Glomerular visceral epithelial cell (primary cell): Measurements from ENCODE around the gene SULF2.
A peak's percentile ranks its signal among the peaks of the same experiment; 100 is the strongest.

Experiments
- DNase-seq: peaks from one replicate; pipeline ENCODE4 v3.0.0-alpha.2; 2016; ENCODE audit errors: extremely low spot score

Gene SULF2

DNA sequence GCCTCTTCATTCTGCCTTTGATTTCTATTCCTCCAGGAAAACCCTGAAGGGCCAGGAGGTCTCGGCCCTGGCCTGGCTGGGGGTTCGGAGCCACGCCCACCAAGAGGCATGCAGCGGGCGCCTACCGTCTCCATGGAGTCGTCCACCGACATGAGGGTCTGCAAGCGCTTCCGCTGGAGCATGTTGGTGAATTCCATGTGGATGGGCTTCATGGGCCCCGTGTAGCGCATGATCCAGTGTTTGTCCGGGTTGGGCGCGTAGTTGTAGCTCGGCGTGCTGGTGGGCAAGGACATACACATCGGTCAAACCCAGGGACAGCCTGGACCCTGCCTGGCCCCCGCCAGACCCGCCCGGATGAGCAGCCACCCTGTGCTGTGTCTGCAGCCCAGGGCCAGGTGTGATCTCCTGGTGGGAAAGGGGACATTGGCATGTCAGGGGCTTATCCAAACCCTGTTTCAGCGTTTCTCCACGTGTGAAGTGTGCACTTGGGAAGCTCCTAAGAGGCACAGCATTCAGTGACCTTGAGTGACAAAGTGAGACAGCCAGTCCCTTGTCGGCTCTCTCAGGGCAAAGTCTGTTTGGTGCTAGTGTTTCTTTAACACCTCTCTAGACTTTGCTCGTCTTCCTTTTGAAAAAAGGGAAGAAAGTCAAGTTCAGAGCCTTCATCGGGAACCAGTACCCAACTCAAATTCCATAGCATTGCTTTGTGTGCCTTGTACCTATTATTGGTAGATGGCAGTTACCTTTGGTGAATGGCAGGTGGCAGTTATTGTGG, 100.8 kb downstream of the SULF2 start:
- DNase-seq, result no peak

DNA sequence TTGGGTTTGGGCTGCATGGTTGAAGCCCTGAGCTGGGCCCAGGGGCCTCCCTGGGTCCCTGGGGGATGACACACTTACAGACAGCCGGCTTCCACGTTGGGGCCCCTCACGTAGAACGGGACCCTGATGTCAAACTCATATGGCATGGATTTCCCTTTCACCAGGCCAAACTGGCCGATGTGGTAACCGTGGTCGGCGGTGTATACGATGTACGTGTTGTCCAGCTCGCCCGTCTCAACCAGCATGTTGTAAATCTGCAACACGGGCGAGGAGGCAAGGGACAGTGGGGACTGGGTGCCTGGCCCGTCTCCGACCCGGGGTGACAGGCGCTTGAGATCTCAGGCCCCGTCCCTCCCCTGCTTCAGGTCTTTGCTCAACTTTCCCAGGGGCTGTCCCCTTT, 102.4 kb downstream of the SULF2 start:
- DNase-seq, result no peak

DNA sequence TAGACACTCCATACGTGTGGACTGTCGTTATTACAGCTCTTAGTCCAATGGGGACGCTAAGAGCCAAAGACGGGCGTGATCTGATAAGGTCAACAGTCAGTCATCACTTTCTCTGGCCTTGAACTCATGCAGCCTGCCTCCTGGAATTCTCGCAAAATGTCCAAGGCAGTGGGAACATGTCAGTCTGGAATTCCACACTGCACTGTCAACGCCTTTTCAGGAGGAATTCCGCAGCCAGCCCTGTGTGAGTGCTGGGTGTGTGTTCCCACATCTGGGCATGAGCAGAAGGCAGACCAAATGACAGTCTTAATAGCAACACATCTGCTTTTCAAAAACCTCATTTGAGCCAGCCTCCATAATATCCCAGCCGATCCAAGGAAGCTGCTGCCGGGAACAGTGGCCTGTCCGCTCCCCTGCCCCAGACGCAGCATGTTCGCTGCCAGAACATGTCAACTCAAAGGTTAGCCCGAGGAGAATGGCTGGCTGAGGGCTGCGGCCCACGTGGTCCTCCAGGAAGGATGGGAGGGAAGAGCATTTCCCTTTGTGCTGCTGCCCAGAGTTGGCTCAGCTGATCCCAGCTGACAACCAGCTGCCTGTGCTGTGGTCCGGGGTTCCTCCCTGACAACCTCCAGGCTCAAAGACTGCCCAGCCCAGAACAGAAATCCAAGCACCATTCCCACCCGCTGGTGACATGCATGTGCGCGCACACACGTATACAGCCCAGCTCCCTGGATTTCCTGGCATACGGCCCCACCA, 103.1 kb downstream of the SULF2 start:
- DNase-seq, result no peak

DNA sequence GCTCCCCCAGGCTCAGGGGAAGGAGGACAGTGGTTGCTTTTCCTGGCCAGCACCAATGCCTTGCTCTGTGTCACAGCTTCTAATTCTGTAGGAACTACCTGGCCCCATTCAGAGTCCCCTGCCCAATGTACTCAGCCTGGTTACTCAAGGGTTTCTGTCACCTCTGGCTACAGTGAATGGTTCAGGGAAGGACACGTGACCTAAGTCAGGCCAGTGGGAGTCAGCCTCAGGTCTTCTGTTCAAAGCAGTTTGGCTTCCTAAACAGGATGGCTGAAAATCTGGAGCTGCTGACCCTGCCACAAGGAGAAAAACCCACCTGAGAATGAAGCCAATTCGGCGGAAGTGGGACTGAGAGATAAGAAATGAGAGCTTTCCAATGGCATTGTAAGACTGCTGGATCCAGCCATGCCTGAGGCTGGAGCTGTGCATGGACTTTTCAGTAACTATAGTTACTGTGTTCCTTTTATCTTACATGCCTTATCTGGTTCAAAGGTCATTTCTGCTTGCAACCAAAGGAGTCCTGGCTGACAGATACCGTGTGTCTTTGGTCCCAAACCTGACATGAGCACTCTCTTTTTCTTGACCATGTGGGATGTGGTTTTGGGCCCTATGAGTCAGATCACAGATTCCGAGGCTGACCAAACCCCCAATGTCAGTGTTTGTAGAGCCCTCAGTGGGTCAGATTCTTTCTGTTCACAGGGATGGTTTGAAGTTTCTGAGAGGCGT, 104.3 kb downstream of the SULF2 start:
- peak; percentile 36 for DNase-seq

DNA sequence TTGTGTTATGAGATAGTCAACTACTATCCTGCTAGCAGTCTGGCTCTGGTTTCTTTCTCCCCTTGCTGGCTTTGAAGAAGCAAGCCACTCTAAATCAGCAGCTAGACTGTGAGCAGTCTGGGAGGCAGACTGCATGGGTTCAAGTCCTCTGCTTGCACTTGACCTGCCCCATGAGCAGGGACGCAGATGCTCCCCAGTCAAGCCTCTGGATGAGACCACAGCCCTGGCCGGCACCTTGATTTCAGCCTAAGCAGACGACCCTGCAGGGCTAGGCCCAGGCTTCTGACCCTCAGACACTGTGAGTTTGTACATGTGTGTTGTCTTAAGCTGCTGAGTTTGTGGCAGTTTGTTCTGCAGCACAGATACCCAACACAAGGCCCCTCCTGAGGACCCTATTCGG, 105.8 kb downstream of the SULF2 start:
- DNase-seq, result no peak

DNA sequence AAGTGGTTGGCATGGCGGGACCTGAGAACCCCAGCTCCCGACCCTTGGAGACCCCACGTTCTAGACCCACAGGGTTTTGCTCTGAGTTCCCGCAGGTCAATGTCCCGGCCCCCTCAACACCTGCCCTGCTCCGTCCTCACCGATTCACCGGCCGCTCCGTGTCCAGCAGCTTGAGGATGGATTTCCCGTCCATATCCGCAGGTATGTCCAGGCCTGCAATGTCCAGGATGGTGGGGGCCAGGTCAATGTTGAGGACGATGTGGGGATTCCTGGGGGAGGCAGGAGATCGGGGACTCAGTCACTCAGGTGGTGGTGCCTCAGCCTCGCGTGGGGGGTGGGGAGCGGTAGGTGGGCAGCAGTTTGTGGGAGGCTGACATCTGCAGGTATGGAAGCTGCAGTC, 106.7 kb downstream of the SULF2 start:
- DNase-seq, result no peak

DNA sequence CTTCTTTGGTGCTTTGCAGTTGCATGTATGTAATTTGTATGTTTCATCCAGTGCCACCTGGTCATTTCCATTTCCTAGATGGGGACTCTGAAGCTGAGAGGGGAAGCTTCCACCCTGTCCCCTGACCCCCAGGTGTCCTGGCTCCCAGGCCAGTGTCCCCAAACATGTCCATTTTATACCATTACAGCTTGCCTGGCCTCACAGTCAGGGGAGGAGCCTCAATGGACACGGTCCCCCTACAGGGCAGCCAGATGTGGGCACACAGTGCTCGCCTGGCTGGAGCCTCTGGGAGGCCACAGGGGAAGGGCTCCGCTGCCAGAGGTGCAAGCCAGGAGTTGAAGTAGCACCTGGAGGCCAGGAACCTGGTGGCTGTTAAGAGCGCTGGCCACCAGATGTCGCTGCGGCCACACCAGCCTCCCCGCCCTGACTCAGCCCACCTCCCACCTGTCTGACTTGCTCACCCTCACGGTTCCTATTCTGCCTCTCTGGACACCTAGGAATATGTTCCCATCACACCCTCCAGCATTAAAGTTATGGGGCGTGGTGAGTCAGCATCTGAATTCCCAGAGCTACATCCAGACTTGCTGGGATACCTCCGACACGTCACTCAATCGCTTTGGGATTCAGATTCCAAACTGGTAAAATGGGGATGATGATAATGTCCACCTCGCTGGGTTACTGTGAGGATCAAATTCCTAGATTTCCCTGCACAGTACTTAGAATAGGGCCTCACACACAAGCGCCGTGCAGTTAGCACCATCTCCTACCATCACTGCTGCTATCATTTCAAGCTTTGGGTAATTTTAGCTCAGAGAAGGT, 107.4 kb downstream of the SULF2 start:
- peak; percentile 63 for DNase-seq

DNA sequence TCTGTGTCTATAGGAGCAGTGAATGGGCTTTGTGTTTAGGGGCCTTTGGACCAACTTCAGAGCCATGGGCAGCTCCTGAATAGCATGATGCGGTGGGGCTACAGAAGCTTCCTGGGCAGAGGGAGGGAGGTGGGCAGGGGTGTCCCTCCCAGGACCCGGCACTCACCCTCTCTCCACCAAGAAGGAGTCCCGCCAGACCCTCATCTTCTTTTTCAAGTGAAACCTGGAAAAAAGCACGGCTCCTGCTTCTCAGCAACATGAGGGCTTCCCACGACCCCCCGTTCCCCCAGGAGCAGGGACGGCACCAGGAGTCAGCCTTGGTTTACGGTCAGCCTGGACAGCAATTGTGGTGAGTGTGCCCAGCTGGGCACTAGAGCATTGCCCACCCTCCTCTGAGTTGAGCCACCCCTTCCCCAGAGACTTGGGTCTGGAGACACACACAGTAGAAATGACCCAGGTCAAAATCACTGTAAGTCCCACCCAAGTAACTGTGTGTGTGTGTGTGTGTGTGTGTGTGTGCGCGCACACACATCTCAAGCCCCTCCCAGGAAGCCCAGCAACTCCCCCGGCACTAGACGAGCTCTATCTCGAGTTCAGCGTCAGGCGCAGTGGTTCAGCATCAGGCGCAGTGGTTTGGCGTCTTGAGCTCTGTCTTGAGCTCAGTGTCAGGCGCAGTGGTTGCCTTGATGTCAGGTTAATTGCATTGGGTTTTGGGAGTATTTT, 108.2 kb downstream of the SULF2 start:
- no peak for DNase-seq

DNA sequence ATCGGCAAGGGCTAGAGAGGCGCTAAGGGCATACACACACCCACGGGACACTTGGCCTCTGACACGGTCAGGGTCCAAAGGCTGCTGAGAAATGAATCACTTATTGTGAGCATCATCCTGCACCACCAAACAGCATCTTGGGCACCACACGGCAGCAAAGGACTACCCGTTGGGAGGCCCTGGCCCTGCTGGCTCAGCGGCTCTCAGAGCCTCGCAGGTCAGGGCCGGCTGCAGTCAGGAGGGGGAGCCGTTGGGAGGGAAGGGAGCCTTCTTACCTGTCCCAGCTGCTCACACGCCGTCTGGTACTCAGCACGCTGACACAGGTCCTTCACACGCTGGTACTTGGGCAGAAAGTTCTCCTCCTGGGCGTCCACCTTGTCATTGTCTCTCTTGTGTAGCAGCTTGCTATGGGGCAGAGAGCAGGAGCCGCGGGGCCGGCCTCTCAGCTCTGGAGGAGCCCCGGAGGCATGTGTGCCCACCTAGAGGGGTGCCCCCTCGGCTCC, 109.0 kb downstream of the SULF2 start:
- no peak for DNase-seq

DNA sequence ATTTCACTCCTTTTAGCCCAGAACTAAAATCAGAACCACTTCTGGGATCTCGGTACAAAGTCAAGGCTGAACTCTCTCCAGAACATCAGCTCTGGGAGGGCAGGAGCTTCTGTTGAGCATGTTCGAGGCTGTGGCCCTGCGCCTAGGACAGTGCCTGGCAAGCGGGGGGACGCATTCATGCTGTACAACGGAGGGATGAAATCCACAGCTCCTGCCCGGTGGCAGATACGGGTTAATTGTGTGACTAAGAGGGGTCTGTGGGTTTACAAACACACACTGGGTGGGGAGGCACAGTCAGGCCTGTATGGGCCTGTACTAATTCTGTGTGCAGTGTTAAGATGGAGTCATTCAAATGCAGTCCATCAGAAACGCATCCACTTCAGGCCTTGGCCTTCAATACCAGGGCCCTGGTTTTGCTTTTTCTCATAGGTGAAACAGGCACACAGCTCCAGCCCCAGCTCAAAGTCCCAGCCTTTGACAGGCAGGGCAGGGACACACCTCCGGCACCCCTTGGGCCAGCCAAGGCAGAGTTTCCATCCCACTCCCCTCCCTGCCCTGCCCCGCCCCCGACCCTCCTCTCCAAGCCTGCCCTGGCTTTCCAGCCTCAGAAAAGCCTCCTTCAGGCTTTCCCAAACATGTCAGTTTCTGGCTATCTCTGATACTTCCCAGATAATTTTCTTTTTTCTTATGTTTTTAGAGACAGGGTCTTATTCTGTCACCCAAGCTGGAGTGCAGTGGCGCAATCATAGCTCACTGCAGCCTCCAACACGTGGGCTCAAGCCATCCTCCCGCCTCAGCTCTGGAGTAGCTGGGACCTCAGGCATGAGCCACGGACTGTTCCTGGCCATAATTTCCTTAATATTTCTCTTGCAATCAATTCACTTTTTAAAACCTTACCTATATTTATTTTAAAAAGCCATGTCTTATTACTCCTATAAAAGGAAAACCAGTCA, 109.8 kb downstream of the SULF2 start:
- DNase-seq, result no peak

DNA sequence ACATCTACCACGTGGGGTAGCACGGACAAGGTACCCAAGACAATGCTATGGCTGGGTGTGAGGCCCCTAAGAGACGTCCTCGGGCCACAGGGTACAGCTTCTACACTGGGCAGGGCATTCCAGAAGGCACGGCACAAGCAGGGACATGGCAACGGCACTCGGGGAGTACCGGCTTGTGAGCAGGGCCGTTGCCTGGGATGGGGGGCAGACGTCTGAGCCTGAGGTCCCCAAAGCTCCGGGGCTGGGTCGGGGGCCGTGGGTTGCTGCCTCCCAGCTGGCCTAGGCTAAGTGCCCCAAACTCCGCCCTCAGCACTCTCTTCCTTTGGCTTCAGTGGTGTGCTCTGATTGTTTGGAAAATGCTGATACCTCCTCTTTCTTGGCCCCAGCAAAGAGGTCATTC, 110.6 kb downstream of the SULF2 start:
- no peak for DNase-seq

DNA sequence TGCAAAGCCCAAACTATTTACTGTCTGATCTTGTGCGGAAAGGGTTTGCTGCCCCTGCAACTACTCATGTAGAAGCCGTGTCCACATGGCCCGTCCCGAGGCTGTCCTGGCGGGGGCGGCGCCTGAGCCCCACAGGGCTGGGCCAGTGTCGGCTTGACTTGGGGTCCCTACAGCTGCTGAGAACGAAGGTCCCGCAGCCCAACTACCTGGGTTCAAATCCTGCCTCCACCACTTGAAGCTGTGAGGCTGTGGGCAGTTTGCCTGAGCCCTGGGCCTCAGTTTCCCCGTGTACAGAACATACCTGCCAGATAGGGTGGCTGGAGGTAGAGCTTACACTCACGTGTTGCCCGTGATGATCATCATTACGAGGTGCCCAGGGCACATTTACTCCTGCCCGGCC, 111.1 kb downstream of the SULF2 start:
- DNase-seq, result no peak

DNA sequence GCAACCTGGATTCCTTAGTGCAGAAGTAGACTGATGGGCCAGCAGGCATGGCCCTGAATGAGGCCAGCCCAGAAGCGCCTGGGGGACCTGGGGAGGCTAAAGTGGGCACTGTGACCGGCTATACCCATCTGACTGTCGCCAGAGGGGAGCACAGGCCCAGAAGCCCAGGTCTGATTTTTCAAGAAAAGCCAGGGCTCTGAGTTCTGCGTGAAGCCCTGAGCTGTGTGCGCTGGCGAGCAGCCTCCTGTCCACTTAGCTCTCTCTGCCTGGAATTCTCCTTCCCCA, 111.7 kb downstream of the SULF2 start:
- DNase-seq, result no peak

DNA sequence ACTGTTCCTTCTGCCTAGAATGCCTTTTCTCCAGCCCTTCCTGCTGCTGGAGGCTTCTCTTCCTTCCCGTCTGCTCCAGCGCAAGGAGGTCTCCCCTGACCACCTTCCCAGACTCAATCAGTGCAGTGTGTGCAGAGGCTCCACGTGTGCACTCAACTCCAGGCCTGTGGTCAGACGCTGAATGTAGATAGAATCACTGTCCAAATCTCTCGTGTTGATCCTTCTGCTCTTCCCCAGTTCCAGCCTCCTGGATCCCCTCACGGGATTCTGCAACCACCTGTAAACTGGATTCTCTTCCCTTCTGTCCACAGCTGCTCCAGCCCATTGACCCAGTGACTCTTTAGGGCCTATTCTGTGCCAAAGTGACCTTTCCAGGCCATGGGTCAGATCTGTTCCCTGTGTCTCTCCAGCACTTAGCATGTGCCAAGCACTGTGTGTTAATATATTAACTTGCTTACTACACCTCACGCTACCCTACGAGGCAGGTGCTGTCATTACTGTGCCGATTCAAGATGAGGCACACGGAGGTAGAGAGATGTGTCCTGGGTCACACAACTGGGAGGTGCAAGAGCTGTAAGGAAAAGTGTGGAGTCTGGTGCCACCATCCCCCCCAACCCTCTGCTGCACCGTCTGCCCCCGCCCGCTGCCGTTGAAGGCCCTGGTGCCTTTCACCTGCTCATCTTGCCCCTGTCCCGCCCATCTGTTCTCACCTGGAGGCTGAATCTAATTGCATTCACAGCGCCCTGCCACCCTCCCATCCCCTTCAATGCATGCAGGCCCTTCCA, 112.2 kb downstream of the SULF2 start:
- no peak for DNase-seq

DNA sequence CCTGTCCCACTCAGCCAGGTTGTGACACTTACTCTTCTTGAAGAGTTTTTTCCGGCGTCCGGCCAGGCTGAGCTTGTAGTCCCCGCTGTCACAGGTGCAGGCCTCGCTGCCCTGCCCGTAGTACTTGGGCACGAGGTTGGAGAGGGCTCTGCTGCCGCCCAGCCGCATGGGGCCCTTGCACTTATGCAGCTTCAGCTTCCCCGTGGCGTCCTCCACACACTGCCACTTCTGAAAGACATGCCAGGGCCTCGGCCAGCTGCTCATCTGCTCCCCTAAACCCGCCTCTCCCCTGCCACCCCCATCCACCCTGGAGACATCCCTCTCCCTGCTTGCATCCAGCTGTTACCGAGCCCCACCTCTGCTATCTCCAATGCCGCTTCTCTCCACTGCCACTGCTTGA, 113.1 kb downstream of the SULF2 start:
- DNase-seq, result no peak

DNA sequence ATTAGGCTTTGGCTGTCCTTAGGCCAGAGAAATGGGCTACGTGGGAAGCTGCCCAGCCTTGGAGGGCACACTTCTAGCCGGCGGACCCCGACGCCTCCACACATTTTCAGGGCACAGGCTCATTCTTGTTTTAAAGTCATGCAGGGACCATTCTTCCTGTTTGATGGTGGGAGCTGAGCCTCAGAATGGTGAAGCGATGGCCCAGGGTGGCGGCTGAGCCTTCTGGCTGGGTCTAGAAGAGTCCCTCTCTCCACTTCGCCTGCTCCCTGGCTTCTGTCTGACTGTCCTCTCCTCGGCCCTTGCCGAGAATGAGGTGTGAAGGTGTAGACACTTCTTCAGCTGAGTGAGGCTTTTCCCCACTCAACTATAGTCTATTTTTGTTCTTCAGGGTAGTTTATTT, 114.4 kb downstream of the SULF2 start:
- DNase-seq, result no peak

DNA sequence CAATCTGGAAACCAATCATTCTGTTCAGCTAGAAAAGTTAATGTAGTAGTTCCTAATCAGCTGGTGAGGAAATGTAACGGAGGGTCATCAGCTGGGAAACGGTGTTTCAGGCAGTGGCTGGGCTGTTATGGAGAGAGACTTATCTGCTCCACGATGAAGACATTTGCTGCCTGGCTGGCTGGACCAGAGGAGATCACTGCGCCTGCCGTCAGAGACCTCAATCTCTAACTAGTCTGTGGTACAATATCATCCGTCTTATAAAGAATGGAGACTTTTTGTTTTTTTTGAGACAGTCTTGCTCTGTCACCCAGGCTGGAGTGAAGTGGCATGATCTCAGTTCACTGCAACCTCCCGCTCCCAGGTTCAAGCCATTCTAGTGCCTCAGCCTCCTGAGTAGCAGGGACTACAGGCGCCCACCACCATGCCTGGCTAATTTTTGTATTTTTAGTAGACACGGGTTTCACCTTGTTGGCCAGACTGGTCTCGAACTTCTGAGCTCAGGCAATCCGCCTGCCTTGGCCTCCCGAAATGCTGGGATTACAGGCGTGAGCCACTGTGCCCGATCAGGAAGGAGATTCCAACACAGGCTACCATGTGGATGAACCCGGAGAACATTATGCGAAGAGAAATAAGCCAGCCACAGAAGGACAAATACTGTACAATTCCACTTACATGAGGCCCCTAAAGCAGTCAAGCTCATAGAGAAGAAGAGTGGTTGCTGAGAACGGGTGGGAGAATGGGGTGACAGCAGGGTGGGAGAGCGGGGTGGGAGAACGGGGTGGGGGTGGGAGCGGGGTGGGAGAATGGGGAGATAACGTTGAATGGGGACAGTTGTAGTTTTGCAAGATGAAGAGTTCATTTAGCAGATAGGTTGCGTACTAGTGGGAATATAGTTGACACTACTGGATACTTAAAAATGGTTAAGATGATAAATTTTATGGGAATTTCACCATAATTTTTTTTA, 115.1 kb downstream of the SULF2 start:
- no peak for DNase-seq

DNA sequence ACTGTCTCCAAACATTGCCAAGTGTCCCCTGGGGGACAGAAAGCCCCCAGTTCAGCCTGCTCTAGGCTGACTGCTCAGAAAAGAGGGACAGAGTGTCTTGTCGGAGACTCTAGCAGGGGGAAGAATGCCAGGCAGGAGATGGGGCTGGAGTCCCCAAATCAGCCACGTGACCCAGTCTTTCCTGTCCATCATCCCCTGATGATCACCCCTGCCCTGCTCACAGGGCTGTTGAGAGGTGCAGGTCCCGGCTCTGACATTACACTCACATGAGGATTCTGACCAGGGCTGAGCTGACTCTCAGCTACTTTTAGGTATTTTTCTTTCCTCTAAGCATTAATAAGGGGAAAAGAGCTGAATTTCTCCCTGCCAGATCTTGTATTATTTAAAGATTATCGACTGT, 115.8 kb downstream of the SULF2 start:
- no peak for DNase-seq
